ENCODE results near the gene KNTC1. TPM values are rescaled to one million over a fixed set of nuclear protein-coding genes. Genes with fewer than 3 reads are reported as not detected.
"Not testable (repeated sequence)": the region's sequence is repeated elsewhere in the genome, so short reads cannot be mapped to it uniquely, and the experiment has no call there.

Gene KNTC1
- total RNA-seq, 4 donors from 2014 or later, result 7.3 to 13.1 (median 9.5) TPM

DNA sequence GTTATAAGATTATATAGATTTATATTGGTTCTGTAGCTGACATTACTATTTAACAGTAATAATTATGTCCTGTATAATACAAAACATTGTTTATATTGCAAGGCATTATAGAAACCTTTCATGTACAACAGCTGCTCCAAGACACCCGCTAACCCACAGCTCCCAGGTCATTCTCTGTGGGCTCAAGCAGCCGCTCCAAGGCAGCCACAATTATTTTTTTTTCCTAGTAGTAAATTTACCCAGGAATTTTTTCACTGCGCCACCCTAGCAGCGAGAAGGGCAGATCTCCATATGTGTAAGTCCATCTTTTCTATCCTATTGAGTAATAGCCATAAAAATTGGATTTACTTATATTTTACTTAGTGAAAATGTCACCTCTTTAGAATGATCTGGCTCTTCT lies 36.3 kb downstream of the KNTC1 start:
- TF ChIP-seq POLR2A (IDR thresholded peaks at IDR 0.05), result no peak
- TF ChIP-seq, protein P1, sequence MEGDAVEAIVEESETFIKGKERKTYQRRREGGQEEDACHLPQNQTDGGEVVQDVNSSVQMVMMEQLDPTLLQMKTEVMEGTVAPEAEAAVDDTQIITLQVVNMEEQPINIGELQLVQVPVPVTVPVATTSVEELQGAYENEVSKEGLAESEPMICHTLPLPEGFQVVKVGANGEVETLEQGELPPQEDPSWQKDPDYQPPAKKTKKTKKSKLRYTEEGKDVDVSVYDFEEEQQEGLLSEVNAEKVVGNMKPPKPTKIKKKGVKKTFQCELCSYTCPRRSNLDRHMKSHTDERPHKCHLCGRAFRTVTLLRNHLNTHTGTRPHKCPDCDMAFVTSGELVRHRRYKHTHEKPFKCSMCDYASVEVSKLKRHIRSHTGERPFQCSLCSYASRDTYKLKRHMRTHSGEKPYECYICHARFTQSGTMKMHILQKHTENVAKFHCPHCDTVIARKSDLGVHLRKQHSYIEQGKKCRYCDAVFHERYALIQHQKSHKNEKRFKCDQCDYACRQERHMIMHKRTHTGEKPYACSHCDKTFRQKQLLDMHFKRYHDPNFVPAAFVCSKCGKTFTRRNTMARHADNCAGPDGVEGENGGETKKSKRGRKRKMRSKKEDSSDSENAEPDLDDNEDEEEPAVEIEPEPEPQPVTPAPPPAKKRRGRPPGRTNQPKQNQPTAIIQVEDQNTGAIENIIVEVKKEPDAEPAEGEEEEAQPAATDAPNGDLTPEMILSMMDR (IDR thresholded peaks at IDR 0.05), result no peak
- no peaks in the 10 kb centered on the region for H3K9me3 ChIP-seq
- no peaks in the 10 kb centered on the region for H3K27me3 ChIP-seq
- intact Hi-C loops (cut with DNase I), result no loop called here
- no peaks in the 10 kb centered on the region for H3K4me1 ChIP-seq
- 85 to 96% methylated on average over 4 of the region's 4 CpGs for WGBS, 2 donors
- DNase-seq, result no peak
- no peak overlapping the region for H3K4me3 ChIP-seq (replicated peaks in 1 of 3)
- H3K27ac ChIP-seq, result no peak overlapping the region
- H3K36me3 ChIP-seq, result no peaks in the 10 kb centered on the region

DNA sequence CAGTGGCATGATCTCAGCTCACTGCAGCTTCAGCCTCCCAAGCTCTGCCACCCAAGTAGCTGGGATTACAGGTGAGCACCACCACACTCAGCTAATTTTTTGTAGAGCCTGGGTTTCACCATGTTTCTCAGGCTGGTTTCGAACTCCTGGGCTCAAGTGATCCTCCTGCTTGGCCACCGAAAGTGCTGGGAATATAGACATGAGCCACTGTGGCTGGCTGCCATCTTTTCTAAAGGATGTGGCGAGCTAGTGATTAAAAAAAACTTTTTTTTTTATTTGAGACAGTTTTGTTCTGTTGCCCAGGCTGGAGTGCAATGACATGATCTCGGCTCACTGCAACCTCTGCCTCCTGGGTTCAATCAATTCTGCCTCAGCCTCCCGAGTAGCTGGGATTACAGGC lies 39.8 kb downstream of the KNTC1 start:
- intact Hi-C loops (cut with DNase I); H3K27me3 ChIP-seq; DNase-seq; H3K27ac ChIP-seq; H3K4me1 ChIP-seq; H3K4me3 ChIP-seq (replicated peaks in 1 of 3); H3K9me3 ChIP-seq; H3K36me3 ChIP-seq: not testable (repeated sequence)
- 93 to 99% methylated on average over 5 of the region's 5 CpGs for WGBS, 2 donors

DNA sequence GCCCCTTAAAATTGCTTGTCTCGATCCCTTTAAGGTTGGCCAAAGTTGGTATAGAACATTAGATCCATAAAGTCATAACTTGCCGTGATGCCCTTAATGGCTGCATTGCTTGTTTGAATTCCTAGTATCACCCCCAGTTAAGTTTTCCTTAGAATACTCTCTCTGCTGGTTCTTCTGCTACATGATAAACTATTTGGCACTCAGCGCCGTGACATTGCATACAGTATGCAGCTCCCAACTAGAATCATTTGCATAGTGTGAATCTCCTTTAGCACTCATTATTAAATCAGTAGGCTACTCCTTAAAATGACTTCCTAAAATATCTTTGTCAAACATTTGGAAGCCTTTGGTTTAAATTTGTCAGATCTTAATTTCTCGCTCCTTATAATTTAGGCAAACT lies 42.2 kb downstream of the KNTC1 start:
- intact Hi-C loops (cut with DNase I), result no loop called here
- WGBS, 2 donors, result 97 to 100% methylated on average over 5 of the region's 5 CpGs
- H3K36me3 ChIP-seq, result no peaks in the 10 kb centered on the region
- no peaks in the 10 kb centered on the region for H3K4me1 ChIP-seq
- H3K27ac ChIP-seq, result no peak overlapping the region
- H3K27me3 ChIP-seq, result no peaks in the 10 kb centered on the region
- DNase-seq, result no peak
- no peak overlapping the region for H3K4me3 ChIP-seq (replicated peaks in 1 of 3)
- H3K9me3 ChIP-seq, result no peaks in the 10 kb centered on the region
- TF ChIP-seq POLR2A (IDR thresholded peaks at IDR 0.05), result no peak
- TF ChIP-seq, protein P1 (IDR thresholded peaks at IDR 0.05), result no peak

DNA sequence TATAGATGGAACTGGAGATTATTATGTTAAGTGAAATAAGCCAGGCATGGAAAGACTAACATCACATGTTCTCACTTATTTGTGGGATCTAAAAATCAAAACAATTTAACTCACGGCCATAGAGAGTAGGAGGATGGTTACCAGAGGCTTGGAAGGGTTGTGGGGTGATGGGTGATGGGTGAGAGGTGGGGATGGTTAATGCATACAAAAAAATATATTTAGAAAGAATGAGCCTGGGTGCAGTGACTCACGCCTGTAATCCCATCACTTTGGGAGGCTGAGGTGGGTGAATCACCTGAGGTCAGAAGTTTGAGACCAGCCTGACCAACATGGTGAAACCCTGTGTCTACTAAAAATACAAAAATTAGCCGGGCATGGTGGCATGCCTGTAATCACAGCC lies 43.0 kb downstream of the KNTC1 start:
- DNase-seq; intact Hi-C loops (cut with DNase I); H3K4me3 ChIP-seq (replicated peaks in 1 of 3); H3K4me1 ChIP-seq; H3K36me3 ChIP-seq; H3K9me3 ChIP-seq; H3K27me3 ChIP-seq; H3K27ac ChIP-seq: not testable (repeated sequence)
- WGBS, 2 donors, result 89 to 90% methylated on average over 3 of the region's 3 CpGs

DNA sequence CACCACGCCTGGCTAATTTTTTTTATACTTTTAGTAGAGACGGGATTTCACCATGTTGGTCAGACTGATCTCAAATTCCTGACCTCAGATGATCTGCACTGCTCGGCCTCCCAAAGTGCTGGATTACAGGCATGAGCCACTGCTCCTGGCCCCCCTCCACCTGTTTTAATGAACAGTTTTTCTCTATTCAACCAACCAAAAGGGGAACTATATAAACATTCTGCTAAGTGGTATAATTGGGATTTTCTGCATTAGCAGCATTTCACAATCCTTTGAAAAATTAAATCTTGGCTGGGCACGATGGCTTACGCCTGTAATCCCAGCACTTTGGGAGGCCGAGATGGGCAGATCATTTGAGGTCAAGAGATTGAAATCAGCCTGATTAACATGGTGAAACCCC lies 44.8 kb downstream of the KNTC1 start:
- intact Hi-C loops (cut with DNase I), result no loop called here
- Histone ChIP-seq H3K4me1 (no peaks in the 10 kb centered on the region), H3K27ac (no peak overlapping the region), H3K27me3 (no peaks in the 10 kb centered on the region), H3K36me3 (no peaks in the 10 kb centered on the region), H3K4me3 (replicated peaks in 1 of 3) (no peak overlapping the region), H3K9me3 (no peaks in the 10 kb centered on the region)
- WGBS, 2 donors, result 92 to 93% methylated on average over 6 of the region's 6 CpGs
- TF ChIP-seq, protein P1 (IDR thresholded peaks at IDR 0.05), result no peak
- TF ChIP-seq POLR2A (IDR thresholded peaks at IDR 0.05), result no peak
- DNase-seq, result no peak

DNA sequence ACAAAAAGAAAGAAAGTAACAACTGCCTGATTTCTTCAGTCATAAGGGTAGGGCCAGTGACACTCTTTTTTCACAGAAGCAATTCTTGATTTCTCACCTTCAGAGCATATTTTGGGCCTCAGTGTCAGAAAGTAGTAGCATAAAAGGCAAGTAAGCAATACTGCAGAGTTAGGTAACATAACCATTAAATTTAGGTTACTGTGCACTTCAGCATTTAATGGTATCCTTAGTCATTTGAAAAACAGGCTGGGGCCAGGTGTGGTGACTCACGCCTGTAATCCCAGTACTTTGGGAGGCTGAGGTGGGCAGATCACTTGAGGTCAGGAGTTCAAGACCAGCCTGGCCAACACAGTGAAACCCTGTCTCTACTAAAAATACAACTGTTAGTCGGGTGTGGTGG lies 56.2 kb downstream of the KNTC1 start:
- H3K9me3 ChIP-seq; H3K27me3 ChIP-seq; intact Hi-C loops (cut with DNase I); DNase-seq; H3K36me3 ChIP-seq; H3K4me1 ChIP-seq; H3K4me3 ChIP-seq (replicated peaks in 1 of 3); H3K27ac ChIP-seq: not testable (repeated sequence)
- 89 to 100% methylated on average over 2 of the region's 2 CpGs for WGBS, 2 donors
